Liver (tissue), 9 donors: ENCODE results near the gene MAP1LC3B2. TPM values are rescaled to one million over a fixed set of nuclear protein-coding genes. Genes with fewer than 3 reads are reported as not detected.

Source experiments
- DNase-seq: peaks from one replicate; pipeline ENCODE4 v3.0.0-alpha.2; 2017; ENCODE audit warnings: low spot score
- H3K27ac ChIP-seq, 2 donors: one replicate each; pipeline ENCODE4 v1.7.0; 2013; ENCODE audit warnings: inconsistent platforms in 2 of 2, low read length in 2 of 2, control low read depth in 1 of 2, low read depth in 1 of 2, mild to moderate bottlenecking in 1 of 2
- H3K27me3 ChIP-seq, 4 donors: one replicate each; pipeline versions ENCODE4 v1.6.1 to v1.7.0; 2013; ENCODE audit warnings: low read length in 3 of 4, inconsistent platforms in 1 of 4, mild to moderate bottlenecking in 1 of 4, moderate library complexity in 1 of 4; ENCODE audit not compliant: control insufficient read depth in 4 of 4, insufficient read depth in 4 of 4
- H3K36me3 ChIP-seq, 4 donors: one replicate each; pipeline versions ENCODE4 v1.6.1 to v1.7.0; 2013; ENCODE audit warnings: low read length in 3 of 4, mild to moderate bottlenecking in 3 of 4, low read depth in 1 of 4, moderate library complexity in 1 of 4; ENCODE audit not compliant: control insufficient read depth in 4 of 4, insufficient read depth in 3 of 4
- H3K4me1 ChIP-seq, 4 donors: one replicate each; pipeline versions ENCODE4 v1.6.1 to v1.7.0; 2013; ENCODE audit warnings: low read length in 3 of 4, mild to moderate bottlenecking in 3 of 4, moderate library complexity in 1 of 4; ENCODE audit not compliant: control insufficient read depth in 4 of 4, insufficient read depth in 4 of 4
- H3K4me3 ChIP-seq, 3 donors: one replicate each; pipeline versions ENCODE4 v1.6.1 to v1.7.0; 2013; ENCODE audit warnings: low read length in 3 of 3, control low read depth in 1 of 3, low read depth in 1 of 3, mild to moderate bottlenecking in 1 of 3
- H3K9ac ChIP-seq, 2 donors: one replicate each; pipeline ENCODE4 v1.7.0; 2013; ENCODE audit warnings: low read length in 2 of 2, mild to moderate bottlenecking in 2 of 2, moderate library complexity in 2 of 2, control low read depth in 1 of 2, low read depth in 1 of 2
- H3K9me3 ChIP-seq, 4 donors: one replicate each; pipeline versions ENCODE4 v1.6.1 to v1.7.0; 2013; ENCODE audit warnings: low read length in 3 of 4; ENCODE audit not compliant: control insufficient read depth in 4 of 4
- FOXA1 ChIP-seq: IDR thresholded peaks from 2 replicates; pipeline ENCODE4 v1.6.1; 2016; ENCODE audit warnings: antibody characterized with exemption
- FOXA2 ChIP-seq: IDR thresholded peaks from 2 replicates; pipeline ENCODE4 v1.6.1; 2016; ENCODE audit warnings: antibody characterized with exemption
- GABPA ChIP-seq, 2 donors: IDR thresholded peaks in 1 of 2; conservative IDR thresholded peaks in 1 of 2; 2 replicates each; pipeline ENCODE4 v1.6.1; 2016; ENCODE audit warnings: antibody characterized with exemption in 2 of 2, mild to moderate bottlenecking in 1 of 2, moderate library complexity in 1 of 2
- HNF4A ChIP-seq, 2 donors: conservative IDR thresholded peaks; 2 replicates each; pipeline ENCODE4 v1.6.1; 2016; ENCODE audit warnings: antibody characterized with exemption in 2 of 2, mild to moderate bottlenecking in 2 of 2
- HNF4G ChIP-seq: IDR thresholded peaks from 2 replicates; pipeline ENCODE4 v1.6.1; 2016; ENCODE audit warnings: antibody characterized with exemption
- JUND ChIP-seq, 2 donors: IDR thresholded peaks; 2 replicates each; pipeline ENCODE4 v1.6.1; 2016; ENCODE audit warnings: antibody characterized with exemption in 2 of 2
- RAD21 ChIP-seq, 2 donors: IDR thresholded peaks; 2 replicates each; pipeline ENCODE4 v1.6.1; 2016; ENCODE audit warnings: antibody characterized with exemption in 2 of 2, mild to moderate bottlenecking in 2 of 2
- RXRA ChIP-seq, 2 donors: IDR thresholded peaks; 2 replicates each; pipeline ENCODE4 v1.6.1; 2017 to 2018; ENCODE audit warnings: antibody characterized with exemption in 2 of 2, mild to moderate bottlenecking in 1 of 2
- TAF1 ChIP-seq: conservative IDR thresholded peaks from 2 replicates; pipeline ENCODE4 v1.6.1; 2016; ENCODE audit warnings: antibody characterized with exemption, mild to moderate bottlenecking
- WGBS: extraction: QIAGEN DNeasy Blood & Tissue Kit; methylation state at CpG from one replicate; pipeline ENCODE4 v1.1.7; 2013; 5-methylcytosine and 5-hydroxymethylcytosine counted together
- polyA plus RNA-seq, 2 donors: library from polyadenylated mRNA; stranded (reverse) in 1 of 2; unstranded in 1 of 2; fragments of 200-250 nt in 1 of 2; fragments of >200 nt in 1 of 2; fragmentation: Nextera tagmentation in 1 of 2; extraction: Ambion mirVana in 1 of 2; gene quantifications; one replicate each; pipeline versions ENCODE4 v1.2.1 to v1.2.3, GENCODE V29; 2013 to 2015
- total RNA-seq, 2 donors: library from RNA; depleted of rRNA; stranded (reverse); fragments of >200 nt; gene quantifications; one replicate each; pipeline ENCODE4 v1.2.3, GENCODE V29; 2014
- TF ChIP-seq, protein P1 (sequence below): IDR thresholded peaks from 2 replicates; pipeline ENCODE4 v1.6.1; 2016; ENCODE audit warnings: antibody characterized with exemption, mild to moderate bottlenecking
- TF ChIP-seq, protein P2 (sequence below): IDR thresholded peaks from 2 replicates; pipeline ENCODE4 v1.6.1; 2016; ENCODE audit warnings: antibody characterized with exemption
- TF ChIP-seq, protein P3 (sequence below): IDR thresholded peaks from 2 replicates; pipeline ENCODE4 v1.6.1; 2016; ENCODE audit warnings: antibody characterized with exemption
- TF ChIP-seq, protein P4 (sequence below): IDR thresholded peaks from 2 replicates; pipeline ENCODE4 v1.6.1; 2016; ENCODE audit warnings: antibody characterized with exemption
- donor health status: healthy.
- donor health status: healthy.
- donor health status: healthy.
- donor health status: healthy.
- donor health status: healthy.

Gene MAP1LC3B2
- total and polyA plus RNA-seq, 4 donors, result 1.3 to 7.7 TPM; not detected in 2

GRCh38 chr12:116537101-116537904 lies 21.9 kb upstream of the MAP1LC3B2 start (continued):
- TF ChIP-seq, protein P1, sequence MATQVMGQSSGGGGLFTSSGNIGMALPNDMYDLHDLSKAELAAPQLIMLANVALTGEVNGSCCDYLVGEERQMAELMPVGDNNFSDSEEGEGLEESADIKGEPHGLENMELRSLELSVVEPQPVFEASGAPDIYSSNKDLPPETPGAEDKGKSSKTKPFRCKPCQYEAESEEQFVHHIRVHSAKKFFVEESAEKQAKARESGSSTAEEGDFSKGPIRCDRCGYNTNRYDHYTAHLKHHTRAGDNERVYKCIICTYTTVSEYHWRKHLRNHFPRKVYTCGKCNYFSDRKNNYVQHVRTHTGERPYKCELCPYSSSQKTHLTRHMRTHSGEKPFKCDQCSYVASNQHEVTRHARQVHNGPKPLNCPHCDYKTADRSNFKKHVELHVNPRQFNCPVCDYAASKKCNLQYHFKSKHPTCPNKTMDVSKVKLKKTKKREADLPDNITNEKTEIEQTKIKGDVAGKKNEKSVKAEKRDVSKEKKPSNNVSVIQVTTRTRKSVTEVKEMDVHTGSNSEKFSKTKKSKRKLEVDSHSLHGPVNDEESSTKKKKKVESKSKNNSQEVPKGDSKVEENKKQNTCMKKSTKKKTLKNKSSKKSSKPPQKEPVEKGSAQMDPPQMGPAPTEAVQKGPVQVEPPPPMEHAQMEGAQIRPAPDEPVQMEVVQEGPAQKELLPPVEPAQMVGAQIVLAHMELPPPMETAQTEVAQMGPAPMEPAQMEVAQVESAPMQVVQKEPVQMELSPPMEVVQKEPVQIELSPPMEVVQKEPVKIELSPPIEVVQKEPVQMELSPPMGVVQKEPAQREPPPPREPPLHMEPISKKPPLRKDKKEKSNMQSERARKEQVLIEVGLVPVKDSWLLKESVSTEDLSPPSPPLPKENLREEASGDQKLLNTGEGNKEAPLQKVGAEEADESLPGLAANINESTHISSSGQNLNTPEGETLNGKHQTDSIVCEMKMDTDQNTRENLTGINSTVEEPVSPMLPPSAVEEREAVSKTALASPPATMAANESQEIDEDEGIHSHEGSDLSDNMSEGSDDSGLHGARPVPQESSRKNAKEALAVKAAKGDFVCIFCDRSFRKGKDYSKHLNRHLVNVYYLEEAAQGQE, result no peak
- TF ChIP-seq HNF4A (conservative IDR thresholded peaks at IDR 0.05) (no peak), TAF1 (no peak), HNF4G (no peak), RAD21 (IDR thresholded peaks at IDR 0.05) (no peak)

DNA sequence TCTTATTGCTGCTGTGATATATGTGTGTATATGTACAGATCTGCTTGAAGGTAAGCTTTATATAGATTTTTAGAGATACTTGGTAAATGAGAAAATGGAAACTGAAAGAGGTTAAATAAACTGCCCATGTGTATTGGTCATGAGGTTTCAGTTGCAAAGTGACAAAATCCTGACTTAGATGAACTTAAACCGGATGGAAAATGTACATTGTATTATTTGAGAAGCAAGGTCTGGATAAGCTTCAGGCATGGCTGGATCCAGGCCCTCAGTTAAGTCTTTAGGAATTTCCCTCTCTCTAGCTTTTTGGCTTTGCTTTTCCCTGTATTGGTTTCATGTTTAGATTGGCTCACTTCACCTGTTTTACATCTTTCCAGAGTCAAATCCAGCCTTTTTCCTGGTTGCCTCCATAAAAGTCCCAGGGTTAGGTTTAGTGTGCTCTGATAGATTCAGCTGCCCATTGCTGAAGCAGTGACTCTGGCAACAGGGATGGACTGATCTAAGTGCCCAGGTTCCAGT lies 21.0 kb upstream of the MAP1LC3B2 start:
- Histone ChIP-seq H3K36me3 (no peaks in the 10 kb centered on the region), H3K9me3 (no peaks in the 10 kb centered on the region), H3K27me3 (no peaks in the 10 kb centered on the region), H3K27ac (no peak overlapping the region), H3K9ac (no peak overlapping the region), H3K4me3 (no peak overlapping the region), H3K4me1 (peaks cover 3 to 11% (median 10%) of the 10 kb centered on the region in 4 donors)
- DNase-seq, result no peak
- 66% methylated on average over 1 of the region's 1 CpG for WGBS
- TF ChIP-seq, protein P2, sequence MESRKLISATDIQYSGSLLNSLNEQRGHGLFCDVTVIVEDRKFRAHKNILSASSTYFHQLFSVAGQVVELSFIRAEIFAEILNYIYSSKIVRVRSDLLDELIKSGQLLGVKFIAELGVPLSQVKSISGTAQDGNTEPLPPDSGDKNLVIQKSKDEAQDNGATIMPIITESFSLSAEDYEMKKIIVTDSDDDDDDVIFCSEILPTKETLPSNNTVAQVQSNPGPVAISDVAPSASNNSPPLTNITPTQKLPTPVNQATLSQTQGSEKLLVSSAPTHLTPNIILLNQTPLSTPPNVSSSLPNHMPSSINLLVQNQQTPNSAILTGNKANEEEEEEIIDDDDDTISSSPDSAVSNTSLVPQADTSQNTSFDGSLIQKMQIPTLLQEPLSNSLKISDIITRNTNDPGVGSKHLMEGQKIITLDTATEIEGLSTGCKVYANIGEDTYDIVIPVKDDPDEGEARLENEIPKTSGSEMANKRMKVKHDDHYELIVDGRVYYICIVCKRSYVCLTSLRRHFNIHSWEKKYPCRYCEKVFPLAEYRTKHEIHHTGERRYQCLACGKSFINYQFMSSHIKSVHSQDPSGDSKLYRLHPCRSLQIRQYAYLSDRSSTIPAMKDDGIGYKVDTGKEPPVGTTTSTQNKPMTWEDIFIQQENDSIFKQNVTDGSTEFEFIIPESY, result no peak
- TF ChIP-seq RXRA (IDR thresholded peaks at IDR 0.05) (no peak), JUND (IDR thresholded peaks at IDR 0.05) (no peak), FOXA2 (no peak), TAF1 (no peak), HNF4A (conservative IDR thresholded peaks at IDR 0.05) (no peak), FOXA1 (no peak), GABPA (IDR thresholded peaks at IDR 0.05 in 1 of 2, conservative IDR thresholded peaks at IDR 0.05 in 1 of 2) (no peak)
- TF ChIP-seq, protein P1, result no peak
- TF ChIP-seq, protein P3, sequence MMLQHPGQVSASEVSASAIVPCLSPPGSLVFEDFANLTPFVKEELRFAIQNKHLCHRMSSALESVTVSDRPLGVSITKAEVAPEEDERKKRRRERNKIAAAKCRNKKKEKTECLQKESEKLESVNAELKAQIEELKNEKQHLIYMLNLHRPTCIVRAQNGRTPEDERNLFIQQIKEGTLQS, result no peak
- TF ChIP-seq, protein P4, sequence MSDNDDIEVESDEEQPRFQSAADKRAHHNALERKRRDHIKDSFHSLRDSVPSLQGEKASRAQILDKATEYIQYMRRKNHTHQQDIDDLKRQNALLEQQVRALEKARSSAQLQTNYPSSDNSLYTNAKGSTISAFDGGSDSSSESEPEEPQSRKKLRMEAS, result no peak
